ENCODE data around the gene SATB2.
A peak's percentile ranks its signal among the peaks of the same experiment; 100 is the strongest.

SATB2 gene

GRCh38 chr2:199467066-199467822, 9.5 kb upstream of the SATB2 start:
- DNase-seq (ENCODE audit: low read depth, low spot score), result no peak
- H3K4me3 ChIP-seq (ENCODE audit: low read length), result no peak overlapping the region

GRCh38 chr2:199466692-199467065, 8.9 kb upstream of the SATB2 start:
- H3K4me3 ChIP-seq (ENCODE audit: low read length), result no peak overlapping the region
- no peak for DNase-seq (ENCODE audit: low read depth, low spot score)

GRCh38 chr2:199465988-199466691, 8.4 kb upstream of the SATB2 start:
- H3K4me3 ChIP-seq (ENCODE audit: low read length), result no peak overlapping the region

GRCh38 chr2:199465390-199465789, 7.7 kb upstream of the SATB2 start:
- no peak overlapping the region for H3K4me3 ChIP-seq (ENCODE audit: low read length)
- no peak for DNase-seq (ENCODE audit: low read depth, low spot score)

More at GRCh38 chr2:199465988-199466691, 8.4 kb upstream of the SATB2 start:
- DNase-seq (ENCODE audit: low read depth, low spot score), result no peak

- DNase-seq (ENCODE audit: low read depth, low spot score), result no peak
- H3K4me3 ChIP-seq (ENCODE audit: low read length), result no peak overlapping the region
These were observed 7.0 kb upstream of the SATB2 start for GRCh38 chr2:199464606-199465352.

GRCh38 chr2:199463708-199464605, 6.2 kb upstream of the SATB2 start:
- peak overlapping the region; percentile 59 for H3K4me3 ChIP-seq (ENCODE audit: low read length)
- DNase-seq (ENCODE audit: low read depth, low spot score), result no peak

- peak; percentile 44 for DNase-seq (ENCODE audit: low read depth, low spot score)
These were observed 5.4 kb upstream of the SATB2 start for GRCh38 chr2:199462956-199463692.

GRCh38 chr2:199462347-199462955, 4.7 kb upstream of the SATB2 start:
- peak overlapping the region; percentile 59; the same call in 1 of the 2 replicates for H3K4me3 ChIP-seq (ENCODE audit: low read length)
- DNase-seq (ENCODE audit: low read depth, low spot score), result no peak

More at GRCh38 chr2:199462956-199463692, 5.4 kb upstream of the SATB2 start:
- peak overlapping the region; percentile 59 for H3K4me3 ChIP-seq (ENCODE audit: low read length)

GRCh38 chr2:199461711-199462346, 4.1 kb upstream of the SATB2 start:
- DNase-seq (ENCODE audit: low read depth, low spot score), result no peak
- H3K4me3 ChIP-seq (ENCODE audit: low read length), result no peak overlapping the region

GRCh38 chr2:199460846-199461710, 3.3 kb upstream of the SATB2 start:
- DNase-seq (ENCODE audit: low read depth, low spot score), result no peak

GRCh38 chr2:199460101-199460671, 2.4 kb upstream of the SATB2 start:
- no peak for DNase-seq (ENCODE audit: low read depth, low spot score)
- peak overlapping the region; percentile 80 for H3K4me3 ChIP-seq (ENCODE audit: low read length)

More at GRCh38 chr2:199460846-199461710, 3.3 kb upstream of the SATB2 start:
- H3K4me3 ChIP-seq (ENCODE audit: low read length), result no peak overlapping the region

GRCh38 chr2:199459286-199460100, 1.8 kb upstream of the SATB2 start:
- peak overlapping the region; percentile 80 for H3K4me3 ChIP-seq (ENCODE audit: low read length)
- peak; percentile 84 for DNase-seq (ENCODE audit: low read depth, low spot score)

GRCh38 chr2:199458806-199459285, 1.1 kb upstream of the SATB2 start:
- DNase-seq (ENCODE audit: low read depth, low spot score), result no peak
- H3K4me3 ChIP-seq (ENCODE audit: low read length), result peak overlapping the region; percentile 80

GRCh38 chr2:199458009-199458805, 468 bp upstream of the SATB2 start:
- peak; percentile 59 for DNase-seq (ENCODE audit: low read depth, low spot score)
- peak overlapping the region; percentile 80 for H3K4me3 ChIP-seq (ENCODE audit: low read length)
